Umbilical cord (tissue), 2 donors: ENCODE measurements around the gene PTBP3. TPM values are rescaled to one million over a fixed set of nuclear protein-coding genes. Genes with fewer than 3 reads are reported as not detected.
A peak's percentile ranks its signal among the peaks of the same experiment; 100 is the strongest.
"Not testable (repeated sequence)": the region's sequence is repeated elsewhere in the genome, so short reads cannot be mapped to it uniquely, and the experiment has no call there.

Source experiments
- DNase-seq: peaks from one replicate; pipeline ENCODE4 v3.0.0-alpha.2; 2015; ENCODE audit warnings: low spot score
- total RNA-seq: library from RNA; depleted of rRNA; stranded (reverse); fragments of >200 nt; gene quantifications from one replicate; pipeline ENCODE4 v1.2.3, GENCODE V29; 2014; ENCODE audit warnings: low replicate concordance; ENCODE audit not compliant: insufficient read depth

Gene PTBP3
- total RNA-seq, 1 donor from 2014 or later = 47.2 TPM

GRCh38 chr9:112207451-112207850, 126.0 kb downstream of the PTBP3 start:
- DNase-seq = no peak

- no peak for DNase-seq
Observed at GRCh38 chr9:112203536-112203935, 129.9 kb downstream of the PTBP3 start.

DNA sequence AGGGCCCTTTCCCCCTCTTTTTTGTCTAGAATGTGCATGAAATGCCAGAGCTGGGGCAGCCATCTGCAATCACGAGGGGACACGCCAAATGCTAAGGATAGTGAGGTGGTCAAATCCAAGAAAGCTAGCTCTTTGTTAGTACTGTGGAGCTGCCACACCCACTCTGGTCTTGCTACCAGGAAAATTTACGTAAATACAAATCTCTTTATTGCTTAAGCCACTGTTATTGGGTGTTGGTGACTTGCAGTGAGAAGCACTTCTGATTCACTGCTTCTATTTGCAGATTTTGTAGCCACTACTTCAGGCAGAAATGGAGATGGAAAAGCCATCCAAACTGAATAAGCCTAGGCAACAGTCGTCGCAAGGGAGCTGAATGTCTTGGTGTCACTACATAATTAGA, 132.7 kb downstream of the PTBP3 start:
- DNase-seq = no peak

- no peak for DNase-seq
Observed at GRCh38 chr9:112198646-112199045, 134.8 kb downstream of the PTBP3 start.

DNA sequence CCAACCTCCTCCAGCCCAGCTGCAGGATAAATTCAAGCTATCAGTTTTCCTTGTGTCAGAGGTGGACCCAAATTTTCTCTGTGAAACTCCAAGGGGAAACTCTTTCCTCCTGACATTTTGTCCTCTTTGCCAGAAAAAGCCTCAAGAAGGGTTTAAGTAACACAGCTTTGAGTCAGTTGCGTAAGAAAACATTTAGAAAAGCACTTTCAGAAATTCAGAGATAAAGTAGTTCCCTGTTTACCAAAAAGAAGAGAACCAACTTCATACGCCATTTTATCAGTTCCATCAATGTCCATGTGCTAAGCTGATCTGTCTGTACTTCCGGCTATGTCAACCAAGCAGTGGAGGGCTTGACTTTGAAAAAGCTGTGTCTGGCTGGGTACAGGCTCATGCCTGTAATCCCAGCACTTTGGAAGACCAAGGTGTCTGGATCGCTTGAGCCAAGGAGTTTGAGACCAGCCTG, 138.4 kb downstream of the PTBP3 start:
- peak; percentile 47 for DNase-seq

GRCh38 chr9:112193572-112194288, 139.7 kb downstream of the PTBP3 start:
- no peak for DNase-seq

- DNase-seq = not testable (repeated sequence)
Observed at GRCh38 chr9:112190320-112190719, 143.1 kb downstream of the PTBP3 start.

- DNase-seq = no peak
Observed at GRCh38 chr9:112188884-112189283, 144.5 kb downstream of the PTBP3 start.

DNA sequence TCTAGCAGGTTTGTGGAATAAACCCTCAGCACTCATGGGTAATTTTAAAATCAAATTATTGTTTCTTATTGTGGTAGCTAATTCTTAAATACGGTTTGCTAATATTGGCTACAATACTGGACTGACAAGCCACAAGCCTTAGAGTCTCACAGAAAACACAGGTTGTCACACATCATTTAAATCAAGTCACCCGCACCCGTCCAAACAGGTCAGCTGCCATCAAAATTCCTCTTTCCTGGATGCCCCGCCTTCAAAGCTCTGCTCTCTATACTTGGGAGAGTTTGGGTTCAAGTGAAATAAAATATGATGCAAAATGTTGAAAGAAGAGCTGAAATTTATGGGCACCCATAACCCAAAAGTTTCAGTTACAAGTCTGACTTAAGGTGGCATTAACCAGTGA, 146.0 kb downstream of the PTBP3 start:
- DNase-seq = no peak

GRCh38 chr9:112186695-112187094, 146.7 kb downstream of the PTBP3 start:
- no peak for DNase-seq

- DNase-seq = no peak
Observed at GRCh38 chr9:112184946-112185345, 148.5 kb downstream of the PTBP3 start.

DNA sequence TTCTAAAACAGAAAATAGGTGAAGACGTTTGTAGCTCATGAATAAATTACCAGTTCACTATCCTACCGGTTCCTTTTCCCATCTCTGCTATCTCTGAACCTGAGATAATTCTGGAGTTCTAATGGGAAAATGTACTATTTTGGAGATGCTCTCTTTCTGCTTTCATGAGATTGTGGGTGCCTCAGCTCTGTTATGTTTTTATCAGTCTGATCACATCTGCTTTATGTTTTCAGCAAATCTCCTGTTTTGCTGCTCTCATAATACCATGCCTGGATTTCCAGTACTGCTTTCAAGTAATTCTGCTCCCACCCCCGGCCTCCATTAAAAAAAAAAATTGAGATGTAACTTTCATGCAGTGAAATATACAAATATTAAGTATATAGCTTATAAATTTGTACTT, 149.2 kb downstream of the PTBP3 start:
- DNase-seq = peak; percentile 71

DNA sequence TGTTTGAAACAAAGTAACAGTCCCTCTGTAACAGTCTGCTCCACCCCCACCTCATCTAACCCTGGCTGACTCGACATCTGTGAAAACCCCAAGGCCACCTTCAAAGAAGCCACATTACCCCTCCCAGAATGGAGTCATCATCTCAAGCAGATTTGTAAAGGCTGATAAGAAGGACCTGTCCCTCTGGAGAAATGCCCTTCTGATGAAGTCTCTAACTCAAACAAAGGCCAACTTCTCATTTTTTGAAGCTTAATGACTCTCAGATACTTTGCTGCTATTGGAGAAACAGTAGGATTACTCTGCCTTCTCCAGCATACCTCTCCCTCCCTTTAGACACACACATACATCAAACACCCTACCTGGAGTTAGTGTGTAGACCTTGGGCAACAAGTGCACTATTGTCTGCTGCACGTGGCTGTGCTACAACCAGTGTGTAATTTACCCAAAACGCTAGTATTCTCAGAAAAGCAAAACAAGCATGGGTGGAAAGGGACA, 153.0 kb downstream of the PTBP3 start:
- no peak for DNase-seq

GRCh38 chr9:112179816-112180215, 153.6 kb downstream of the PTBP3 start:
- no peak for DNase-seq

DNA sequence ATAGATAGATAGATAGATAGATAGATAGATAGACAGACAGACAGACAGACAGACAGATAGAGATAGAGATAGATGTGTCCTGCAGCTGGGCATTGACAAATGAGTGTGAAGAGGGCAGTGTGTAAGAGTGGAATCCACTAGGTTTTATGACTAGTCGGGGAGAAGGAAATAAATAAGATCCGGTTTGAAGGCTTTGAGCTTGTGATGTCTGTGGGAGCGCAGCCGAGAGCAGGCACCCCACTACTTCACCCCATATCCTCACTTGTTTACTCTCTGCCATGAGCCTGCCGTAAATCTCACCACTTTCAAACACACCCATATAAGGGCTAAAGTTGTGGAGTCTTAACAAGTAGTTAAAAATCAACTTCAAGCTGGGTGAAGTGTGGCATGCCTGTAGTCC, 156.9 kb downstream of the PTBP3 start:
- no peak for DNase-seq

DNA sequence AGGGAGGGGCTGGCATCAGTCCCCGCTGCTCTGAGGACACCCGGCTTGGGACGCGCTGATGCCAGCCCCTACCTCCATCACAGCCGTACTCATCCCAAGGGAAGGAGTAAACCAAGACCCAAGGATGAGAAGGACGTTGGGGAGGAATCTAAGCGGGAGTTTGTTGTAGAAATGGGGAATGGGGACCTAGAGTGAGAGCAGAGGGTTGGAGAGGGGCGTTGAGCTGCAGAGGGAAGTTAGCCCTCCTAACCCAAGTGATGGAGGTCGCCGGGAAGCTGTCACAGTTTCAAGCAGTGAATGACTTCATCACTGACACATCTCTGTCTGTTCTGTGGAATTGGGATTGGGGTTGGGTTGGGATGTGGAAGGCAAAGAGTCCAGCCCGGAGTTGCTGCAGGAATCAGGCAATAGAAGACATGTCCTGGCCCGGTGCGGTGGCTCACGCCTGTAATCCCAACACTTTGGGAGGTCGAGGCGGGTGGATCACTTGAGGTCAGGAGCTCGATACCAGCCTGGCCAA, 157.6 kb downstream of the PTBP3 start:
- DNase-seq = no peak

GRCh38 chr9:112174965-112175795, 158.2 kb downstream of the PTBP3 start, which contains the start of gene SUSD1:
TSS of gene SUSD1 (minus strand) at chr9:112175297. CDS start at chr9:112175235, 62 bp downstream.
- no peak for DNase-seq

GRCh38 chr9:112174222-112174964, 159.0 kb downstream of the PTBP3 start:
- DNase-seq = peak; percentile 37

- no peak for DNase-seq
Observed at GRCh38 chr9:112173489-112174221, 159.8 kb downstream of the PTBP3 start.

DNA sequence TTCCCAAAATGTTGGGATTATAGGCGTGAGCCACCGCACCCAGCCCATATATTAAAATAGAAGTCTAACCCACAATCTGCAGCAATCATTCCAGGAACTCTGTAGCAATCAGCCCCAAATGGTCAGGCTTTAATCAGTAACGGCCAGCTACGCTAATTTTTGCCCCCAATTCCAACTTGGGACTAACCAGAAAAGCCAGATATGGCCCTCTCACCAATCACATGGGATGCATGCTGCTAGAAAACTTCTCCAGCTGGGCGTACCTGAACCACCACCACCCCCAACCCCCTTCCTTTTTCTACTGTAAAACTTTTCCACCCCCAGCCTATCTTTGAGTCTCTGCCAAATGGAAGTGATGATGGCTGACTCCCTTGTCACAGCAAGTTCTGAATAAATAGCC, 162.5 kb downstream of the PTBP3 start:
- no peak for DNase-seq

DNA sequence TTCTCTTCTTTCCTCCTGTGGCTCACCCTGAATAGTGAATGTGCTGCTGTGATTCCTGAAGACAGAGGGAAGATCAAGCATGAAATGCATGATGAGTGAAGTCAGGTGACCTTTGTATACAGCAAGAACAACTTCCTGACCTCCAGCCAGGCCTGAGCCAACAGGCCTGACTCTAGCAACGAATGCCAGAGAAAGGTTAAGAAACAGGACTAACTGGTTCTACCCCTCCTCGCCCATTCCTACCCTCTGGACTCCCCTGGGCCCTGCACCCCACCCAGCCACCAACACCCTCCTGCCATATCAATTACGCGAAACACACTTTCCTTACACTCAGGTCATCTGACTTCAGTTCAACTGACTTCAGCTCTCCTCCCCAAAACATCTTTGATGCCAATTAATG, 163.2 kb downstream of the PTBP3 start:
- DNase-seq = no peak
